GM18867 (cell line): ENCODE data around the gene TMEM131.
A peak's percentile ranks its signal among the peaks of the same experiment; 100 is the strongest.

Experiments used
- ATAC-seq: cut with Tn5 transposase; IDR thresholded peaks from one replicate; pipeline ENCODE4 v1.9.1; 2021; ENCODE audit warnings: mild to moderate bottlenecking, moderate library complexity; ENCODE audit not compliant: unreplicated experiment

The TMEM131 gene

DNA sequence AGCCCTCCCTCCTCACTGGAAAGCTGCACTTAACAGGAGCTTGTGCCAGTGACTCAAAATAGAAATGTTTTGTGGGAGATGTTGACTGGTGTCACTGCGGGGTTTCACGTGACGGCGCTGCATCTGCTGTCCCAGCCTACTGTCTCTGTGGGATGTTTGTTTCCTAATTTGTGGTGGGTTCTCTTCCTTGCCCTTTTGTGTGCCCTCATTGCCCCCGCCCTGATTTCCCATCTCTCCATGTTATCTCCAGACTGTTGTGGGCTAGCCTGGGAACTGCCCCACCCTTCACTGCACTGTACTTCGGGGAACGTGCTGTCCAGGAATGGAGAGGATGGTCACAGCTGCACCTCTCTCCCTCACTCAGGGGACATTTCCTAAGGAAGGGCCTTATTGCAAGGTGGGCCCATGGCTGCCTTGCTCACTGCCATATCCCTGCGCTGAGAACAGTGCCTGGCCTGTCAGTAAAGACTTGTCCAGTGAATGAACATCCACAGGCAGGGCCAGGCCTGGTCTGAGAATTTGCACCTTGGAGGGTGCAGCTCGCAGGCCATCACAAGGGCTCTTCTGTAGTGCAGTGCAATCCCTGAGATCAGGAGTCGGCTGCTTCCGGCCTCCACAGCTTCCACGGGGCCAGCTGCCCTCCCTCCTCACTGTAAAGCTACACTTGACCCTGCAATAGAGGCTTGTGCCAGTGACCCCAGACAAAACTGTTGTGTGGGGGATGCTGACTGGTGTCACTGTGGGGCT lies 264.3 kb downstream of the TMEM131 start:
- ATAC-seq, result no peak

DNA sequence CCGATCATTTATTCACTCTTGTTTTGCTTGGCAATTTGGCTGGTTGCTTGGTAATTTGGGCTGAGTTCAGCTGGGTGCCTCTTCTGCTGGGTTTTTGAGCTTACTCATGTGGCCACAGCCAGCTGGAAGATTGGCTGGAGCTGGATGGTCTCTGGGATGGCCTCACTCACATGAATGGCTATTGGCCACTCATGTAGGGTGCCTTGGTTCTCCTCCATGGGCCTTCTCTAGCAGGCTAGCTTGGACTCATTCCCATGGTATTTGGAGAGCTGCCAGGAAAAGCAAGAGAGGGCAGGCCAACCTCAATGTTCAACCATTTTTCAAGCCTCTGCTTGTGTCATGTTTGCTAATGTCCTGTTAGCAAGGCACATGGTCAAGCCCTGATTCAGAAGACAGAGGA lies 265.5 kb downstream of the TMEM131 start:
- no peak for ATAC-seq

DNA sequence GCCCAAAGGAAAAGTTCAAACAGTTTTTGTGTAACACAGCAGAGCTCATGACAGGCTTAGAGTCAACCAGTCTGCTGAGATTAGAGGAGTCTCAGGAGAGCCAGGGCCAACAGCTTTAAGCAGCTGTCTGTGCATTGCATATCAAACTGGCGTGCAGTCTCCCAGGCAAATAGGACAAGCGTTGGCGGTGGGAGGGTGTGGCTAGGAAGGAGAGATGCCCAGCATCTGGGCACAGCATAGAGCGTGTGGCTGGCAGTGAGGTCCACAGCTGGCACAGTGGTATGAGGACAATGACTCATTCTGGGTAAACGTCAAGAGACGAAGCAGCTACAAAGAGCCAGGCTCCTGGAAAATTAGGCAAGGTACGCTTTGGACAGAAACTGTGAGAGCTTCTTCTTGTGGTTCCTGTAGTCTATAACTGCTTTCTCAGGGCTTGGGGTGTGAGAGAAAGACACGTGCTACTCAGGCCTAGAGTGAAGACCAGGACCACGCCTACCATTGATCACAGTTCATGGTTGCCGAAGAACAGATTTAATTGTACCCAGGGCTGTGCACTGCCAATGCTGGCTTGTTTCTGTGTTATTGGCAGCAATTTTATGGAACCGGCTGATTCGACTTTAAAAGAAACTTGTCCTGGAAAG lies 267.5 kb downstream of the TMEM131 start:
- ATAC-seq, result no peak

DNA sequence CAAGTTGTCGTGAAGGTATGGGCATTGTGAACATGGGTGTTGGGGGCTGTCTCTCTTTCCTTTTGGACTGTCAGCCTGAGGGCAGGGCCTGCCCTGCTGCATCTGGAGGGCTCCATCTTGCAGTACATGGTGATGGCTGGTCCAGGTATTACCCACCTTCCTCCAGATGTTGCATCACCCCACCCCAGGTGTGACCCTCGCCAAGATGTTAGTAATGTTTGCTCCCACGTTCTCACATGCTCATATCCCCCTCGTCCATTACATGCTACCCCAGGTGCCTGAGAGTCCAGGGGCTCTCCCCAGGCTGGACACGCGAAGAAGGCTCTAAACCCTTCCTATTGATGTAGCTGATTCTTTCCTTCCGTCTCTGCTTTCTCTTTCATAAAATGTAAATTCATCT lies 268.5 kb downstream of the TMEM131 start:
- ATAC-seq, result no peak

DNA sequence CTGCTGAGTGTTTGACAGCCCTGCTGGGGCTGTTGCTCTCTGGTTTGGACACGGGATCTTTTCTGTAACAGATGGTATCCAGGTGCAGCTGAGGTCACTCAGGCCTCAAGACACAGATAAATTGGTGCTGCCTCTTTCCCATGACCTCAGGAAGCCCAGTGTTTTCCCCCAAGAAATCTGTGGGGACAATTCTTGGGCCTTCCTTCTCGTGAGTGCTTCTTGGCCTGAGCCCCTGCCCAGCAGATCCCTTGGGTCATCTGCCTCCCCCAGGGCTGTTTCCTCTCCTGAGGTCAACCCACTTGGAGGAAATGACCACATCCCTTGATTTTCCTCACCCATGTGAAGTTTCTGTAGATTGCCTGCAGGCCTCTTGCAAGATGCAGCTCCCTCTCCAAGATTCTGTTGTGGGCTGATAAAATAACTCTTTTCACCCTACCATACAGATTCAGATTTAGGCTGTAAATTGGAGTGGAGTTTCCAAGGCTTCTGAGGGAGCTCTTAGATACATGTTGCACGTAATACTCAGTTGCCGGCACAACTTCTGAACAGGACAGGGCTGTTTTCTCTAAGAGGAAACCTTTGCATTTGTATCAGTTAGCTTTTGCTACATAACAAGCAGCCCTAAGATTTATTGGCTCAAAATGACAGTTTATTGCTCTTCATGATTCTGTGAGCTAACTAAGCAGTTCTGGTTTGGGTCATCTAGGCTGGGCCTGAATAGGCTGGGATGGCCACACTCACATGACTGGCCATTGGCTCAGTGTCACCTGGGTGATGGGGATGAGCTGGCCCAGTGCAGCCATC lies 269.3 kb downstream of the TMEM131 start:
- no peak for ATAC-seq

DNA sequence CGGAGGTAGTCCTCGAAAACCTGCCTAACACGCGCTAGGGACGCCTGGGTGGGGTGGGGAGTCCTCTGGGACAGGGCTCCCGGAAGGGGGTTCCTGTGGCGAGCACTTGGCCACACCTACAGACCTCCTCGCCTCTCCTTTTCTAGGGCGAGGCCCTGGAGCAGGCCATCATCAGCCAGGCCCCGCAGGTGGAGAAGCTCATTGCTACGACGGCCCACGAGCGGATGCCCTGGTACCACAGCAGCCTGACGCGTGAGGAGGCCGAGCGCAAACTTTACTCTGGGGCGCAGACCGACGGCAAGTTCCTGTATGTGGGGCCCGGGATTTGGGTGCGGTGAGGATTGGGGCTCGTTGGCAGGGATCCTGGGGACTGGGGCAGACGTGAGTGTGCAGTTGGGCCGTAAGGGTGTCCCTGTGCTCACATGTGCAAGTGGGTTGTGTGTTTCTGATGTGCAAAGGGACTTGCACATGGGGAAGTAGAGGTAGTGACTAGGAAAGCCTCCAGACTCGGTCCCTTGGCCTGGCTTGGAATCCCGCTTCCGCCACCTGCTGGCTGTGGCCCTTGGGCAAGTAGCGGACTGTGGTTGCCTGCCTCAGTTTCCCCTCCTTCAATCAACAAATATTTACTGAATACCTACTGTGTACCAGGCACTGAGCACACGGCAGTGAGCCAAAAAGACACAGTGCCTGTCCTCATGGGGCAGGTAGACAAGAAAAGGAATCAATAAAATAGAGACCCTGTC lies 270.6 kb downstream of the TMEM131 start:
- no peak for ATAC-seq

DNA sequence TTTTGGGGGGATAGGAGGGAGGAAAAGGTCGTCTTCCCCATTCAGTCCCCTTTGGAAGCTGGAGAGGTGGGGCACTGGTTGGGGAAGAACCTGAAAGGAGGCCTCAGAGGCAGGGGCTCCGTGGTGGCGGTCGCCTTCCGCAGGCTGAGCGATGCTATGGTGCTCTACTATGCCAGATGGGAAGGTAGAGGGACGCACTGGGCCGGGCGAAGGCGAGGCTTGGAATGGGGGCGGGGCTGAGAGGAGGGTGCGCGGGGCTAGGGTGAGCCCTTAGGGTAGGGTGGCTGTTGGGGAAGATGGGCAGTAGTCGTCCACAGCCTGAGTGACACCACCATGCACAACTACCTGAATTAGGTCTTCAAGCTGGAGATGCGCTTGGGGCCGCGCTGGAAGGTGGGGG lies 271.2 kb downstream of the TMEM131 start:
- no peak for ATAC-seq

DNA sequence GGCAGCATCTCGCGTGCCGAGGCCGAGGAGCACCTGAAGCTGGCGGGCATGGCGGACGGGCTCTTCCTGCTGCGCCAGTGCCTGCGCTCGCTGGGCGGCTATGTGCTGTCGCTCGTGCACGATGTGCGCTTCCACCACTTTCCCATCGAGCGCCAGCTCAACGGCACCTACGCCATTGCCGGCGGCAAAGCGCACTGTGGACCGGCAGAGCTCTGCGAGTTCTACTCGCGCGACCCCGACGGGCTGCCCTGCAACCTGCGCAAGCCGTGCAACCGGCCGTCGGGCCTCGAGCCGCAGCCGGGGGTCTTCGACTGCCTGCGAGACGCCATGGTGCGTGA lies 271.7 kb downstream of the TMEM131 start:
- ATAC-seq, result no peak

DNA sequence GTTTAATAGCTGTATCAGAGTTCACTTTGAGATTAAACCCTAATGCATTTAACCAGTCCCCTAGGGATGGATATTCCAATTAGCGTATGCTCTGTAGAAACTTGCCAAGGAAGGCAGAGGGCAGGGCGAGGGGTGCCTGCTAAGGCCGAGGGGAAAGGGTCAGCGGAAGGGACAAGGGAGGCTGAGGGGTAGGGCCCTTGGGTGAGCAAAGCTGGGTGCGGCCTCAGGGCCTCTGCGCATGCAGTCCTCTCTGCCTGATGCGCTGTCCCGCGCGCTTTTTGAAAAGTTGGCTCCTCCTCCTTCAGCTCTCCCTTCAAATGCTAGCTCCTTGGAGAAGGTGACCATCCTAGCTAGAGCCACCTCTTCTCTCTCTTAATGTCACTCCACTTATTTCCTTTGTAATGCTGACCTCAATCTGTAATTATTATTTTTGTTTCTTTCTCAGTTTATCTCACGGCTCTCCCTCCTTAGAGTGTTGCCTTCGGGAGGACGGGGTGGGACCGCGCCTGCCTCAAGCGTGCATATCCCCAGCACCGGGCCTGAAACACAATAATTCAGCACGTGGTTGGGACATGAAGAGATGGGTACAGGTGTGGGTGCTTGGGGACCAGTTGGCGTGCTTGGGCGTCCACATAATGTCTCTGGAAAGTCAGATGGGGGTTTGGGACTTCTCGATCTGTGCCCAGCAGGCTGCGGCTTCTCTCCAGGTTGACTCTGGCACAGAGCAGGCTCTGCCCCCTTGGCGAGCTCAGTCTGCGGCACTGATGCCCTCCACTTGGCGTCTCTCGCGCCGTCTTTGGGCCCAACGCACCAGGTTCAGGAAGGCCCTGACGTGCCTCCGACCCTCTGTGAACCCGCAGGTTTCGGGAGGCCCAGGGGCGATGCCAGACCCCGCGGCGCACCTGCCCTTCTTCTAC lies 272.3 kb downstream of the TMEM131 start:
- no peak for ATAC-seq

DNA sequence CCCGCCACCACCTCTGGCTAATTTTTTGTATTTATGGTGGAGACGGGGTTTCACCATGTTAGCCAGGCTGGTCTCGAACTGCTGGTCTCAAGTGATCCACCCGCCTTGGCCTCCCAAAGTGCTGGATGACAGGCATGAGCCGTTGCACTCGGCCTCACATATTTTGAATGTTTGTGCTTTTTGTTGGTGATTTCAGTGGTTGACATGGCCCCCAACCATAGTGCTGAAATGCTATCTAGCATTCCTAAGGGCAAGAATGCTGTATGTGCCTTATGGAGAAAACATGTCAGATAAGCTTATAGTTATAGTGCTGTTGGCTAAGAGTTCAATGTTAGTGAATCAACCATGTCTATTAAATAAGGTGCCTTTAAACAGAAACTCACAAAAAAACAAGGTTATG lies 273.5 kb downstream of the TMEM131 start:
- no peak for ATAC-seq

DNA sequence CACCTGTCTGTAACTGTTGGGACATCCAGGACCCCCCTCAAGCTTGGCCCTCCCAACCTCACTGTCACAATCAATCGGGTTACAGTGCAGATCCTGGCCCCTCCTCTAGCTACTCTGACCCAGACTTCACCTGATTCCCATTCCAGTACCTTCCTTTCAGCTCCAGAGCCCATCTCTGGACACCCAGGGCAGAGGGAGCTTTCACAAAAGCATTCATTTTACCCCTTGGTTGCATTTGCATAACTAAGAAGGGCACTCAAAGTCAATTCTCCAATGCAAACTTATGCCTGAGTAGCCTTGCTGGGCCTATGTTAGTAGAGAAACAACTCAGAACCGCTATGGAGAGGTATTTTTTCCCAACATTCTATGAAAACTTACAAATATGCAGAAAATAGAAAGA lies 275.0 kb downstream of the TMEM131 start:
- no peak for ATAC-seq

DNA sequence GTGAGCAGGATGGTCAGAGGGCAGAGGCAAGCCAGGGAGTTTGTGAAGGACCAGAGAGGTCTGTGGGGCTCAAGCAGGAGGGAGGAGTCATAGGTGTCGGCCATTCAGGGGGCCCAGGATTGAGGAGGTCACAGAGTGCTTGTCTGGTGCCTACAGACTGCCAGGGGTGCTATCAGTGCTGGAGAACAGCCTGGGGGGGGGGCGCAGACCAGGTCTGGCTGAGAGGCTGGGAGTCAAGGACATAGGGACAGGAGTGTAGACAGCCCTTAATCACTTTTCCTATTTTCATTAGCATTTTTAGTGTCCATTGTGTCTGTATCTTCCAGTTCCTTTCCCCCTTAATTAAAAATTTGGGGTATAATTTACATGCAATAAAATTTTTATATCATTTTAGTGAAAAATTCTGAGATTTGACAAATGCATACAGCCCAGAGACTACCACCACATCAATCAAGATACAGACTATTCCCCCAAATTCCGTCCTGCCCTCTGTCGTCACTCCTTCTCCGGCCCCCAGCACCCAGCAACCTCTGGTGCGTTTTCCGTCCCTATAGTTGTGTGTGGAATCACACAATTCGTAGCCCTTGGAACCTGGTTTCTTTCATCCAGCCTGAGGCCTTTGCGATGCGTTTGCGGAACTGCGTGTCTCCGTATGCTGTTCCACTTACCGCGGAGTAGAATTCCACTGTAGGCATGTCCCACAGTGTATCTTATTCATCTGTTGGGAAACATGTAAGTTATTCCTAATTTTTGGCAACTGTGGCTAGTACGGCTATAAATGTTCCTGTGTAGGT lies 276.2 kb downstream of the TMEM131 start:
- ATAC-seq, result no peak

DNA sequence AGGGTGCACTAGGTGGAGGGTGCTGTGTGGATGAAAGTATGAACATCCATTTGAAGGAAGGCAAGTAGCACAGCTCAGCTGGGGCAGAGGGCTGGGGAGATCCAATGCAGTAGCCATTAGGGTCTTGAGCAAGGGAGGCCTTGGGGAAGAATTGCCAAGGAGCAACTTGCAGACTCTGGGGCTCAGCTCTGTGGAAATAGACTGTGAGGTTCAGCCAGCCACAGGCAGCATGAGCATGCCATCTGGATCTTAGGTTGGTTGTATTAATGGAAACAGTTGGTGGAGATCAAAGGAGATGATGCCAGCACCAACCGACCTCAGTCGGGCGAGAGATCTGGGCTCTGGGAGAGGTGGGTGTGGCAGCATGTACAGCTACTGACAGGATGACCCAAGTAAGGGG lies 276.8 kb downstream of the TMEM131 start:
- ATAC-seq, result peak; percentile 17

DNA sequence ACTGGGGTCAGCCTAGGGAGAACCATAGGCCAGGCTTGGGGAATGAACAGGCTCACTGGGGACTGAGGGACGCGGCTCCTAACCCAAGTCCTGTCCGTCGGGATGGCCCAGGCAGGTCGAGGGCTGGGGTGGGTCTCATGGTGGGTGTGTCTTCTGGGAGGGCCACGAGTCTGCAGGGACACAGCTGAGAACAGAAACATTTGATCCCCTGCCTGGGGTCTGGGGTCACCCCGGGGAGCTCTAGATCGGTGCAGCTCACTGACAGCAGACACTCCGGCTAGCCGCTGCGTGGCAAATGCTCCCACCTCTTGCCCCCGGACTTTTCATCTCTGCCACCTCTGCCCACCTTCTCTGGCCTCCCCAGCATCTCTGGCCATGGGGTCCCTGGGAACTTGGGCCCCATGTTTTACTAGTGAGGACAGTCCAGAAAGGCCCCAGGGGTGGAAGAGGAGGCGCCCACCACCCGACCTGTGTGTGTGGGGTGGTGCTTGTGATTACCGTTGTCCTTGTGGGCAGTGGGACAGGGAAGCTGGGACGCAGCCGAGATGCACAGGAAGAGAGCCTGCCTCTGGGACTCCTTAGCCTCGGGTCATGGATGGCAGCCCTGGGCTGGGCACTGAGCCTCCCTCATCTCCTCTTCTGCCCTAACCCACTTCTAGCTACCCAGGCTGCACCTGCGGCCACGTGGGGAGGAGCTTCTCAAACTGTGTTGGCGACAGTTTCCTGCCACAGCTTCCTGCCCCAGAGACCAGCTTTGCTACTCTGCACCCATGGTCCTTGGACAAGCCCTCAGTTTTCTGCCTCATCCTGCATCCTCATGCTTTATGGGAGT lies 277.5 kb downstream of the TMEM131 start:
- ATAC-seq, result peak; percentile 74

DNA sequence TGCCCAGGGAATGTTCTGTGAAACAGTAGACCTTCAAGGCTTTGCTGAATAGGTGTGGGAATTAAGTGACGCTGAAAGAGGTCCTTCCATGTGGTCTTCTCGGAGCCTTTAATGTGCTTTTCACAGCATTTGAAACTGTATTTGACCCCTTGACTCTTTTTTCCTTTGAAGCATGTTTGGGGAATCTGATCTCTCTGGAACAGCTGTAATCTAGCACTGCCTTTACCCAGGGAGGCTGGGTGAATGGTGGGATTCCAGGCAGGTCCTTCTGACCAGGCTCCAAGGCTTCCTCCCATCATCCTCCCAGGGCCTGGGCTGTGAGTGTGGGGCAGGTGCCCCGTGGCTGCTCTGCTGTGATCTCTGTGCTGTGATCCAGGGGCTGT lies 278.1 kb downstream of the TMEM131 start:
- no peak for ATAC-seq

DNA sequence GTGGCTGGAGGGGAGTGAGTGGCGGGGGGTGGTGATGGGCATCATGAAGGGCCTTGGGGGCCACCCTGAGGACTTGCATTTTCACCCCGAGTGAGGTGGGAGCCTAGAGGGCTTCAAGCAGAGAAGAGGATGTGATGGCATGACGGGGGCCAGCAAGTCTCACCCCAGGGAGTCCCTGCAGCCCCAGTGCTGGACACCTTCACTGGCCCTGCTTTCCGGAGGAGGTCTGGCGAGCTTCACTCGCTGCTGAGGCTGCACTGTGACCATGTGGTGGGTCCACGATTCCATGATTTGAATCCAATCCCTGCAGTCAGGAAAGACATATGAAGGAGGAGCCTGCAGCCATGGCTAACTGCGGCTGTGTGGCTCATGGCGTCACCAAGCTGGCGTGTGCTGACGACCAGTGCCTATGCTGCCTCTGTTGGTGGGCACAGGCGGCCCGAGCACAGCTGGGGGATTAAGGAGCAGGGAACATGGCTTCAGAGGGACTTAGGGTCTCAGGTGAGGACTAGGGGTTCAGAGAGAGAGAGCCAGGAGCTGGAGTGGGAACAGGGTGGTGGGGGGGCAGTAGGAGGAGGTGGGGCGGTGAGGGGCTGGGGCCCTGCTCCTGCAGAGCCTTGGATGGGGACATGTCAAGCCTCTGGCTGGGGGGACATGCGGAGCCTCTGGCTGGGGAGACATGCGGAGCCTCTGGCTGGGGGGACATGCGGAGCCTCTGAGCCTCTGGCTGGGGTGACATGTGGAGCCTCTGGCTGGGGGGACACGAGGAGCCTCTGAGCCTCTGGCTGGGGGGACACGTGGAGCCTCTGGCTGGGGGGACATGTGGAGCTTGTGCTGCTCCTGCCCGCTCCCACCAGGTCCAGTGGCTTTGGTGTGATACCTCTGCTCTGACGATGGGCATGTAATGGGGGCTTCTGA lies 278.8 kb downstream of the TMEM131 start:
- no peak for ATAC-seq

DNA sequence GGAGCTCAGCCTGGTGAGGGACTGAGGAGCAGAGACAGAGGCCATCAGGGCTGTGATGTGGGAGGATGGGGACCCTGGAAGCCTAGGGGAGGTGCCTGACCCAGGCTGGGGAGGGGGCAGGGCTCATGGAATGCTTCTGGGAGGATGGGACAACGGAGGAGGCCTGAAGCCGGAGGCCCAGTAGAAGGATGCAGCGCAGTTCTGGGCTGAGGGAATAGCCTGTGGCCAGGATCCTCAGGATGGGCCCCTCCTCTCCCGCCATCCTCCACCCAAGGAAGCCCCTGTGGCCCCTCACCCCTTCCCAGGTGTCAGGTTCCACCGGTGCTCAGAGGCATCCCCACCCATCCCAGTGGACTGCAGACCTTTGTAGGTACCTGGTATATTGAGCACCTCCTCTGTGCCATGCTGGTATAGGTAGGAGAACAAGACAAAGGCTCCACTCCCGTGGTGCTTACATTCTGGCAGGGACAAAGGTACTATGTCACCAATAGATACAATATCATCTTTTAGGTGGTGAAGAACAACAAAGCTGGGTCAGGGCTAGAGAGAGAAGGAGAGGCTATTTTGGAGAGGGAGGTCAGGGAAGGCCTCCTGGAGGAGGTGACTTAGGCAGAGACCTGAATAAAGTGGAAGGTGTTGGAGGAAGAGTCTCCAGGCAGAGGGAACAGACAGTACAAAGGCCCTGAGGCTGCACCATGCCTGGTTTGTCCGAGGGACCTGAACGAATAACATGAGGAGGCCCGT lies 279.6 kb downstream of the TMEM131 start:
- no peak for ATAC-seq
